ENCODE data around the gene LRCH4. TPM values are rescaled to one million over a fixed set of nuclear protein-coding genes. Genes with fewer than 3 reads are reported as not detected.
A peak's percentile ranks its signal among the peaks of the same experiment; 100 is the strongest.

Gene LRCH4
- total and polyA plus RNA-seq, 2 of the 13 experiments (the other 11 are each of a cell fraction or from before 2014, with no cell fraction given), result 7.0 to 9.3 TPM

DNA sequence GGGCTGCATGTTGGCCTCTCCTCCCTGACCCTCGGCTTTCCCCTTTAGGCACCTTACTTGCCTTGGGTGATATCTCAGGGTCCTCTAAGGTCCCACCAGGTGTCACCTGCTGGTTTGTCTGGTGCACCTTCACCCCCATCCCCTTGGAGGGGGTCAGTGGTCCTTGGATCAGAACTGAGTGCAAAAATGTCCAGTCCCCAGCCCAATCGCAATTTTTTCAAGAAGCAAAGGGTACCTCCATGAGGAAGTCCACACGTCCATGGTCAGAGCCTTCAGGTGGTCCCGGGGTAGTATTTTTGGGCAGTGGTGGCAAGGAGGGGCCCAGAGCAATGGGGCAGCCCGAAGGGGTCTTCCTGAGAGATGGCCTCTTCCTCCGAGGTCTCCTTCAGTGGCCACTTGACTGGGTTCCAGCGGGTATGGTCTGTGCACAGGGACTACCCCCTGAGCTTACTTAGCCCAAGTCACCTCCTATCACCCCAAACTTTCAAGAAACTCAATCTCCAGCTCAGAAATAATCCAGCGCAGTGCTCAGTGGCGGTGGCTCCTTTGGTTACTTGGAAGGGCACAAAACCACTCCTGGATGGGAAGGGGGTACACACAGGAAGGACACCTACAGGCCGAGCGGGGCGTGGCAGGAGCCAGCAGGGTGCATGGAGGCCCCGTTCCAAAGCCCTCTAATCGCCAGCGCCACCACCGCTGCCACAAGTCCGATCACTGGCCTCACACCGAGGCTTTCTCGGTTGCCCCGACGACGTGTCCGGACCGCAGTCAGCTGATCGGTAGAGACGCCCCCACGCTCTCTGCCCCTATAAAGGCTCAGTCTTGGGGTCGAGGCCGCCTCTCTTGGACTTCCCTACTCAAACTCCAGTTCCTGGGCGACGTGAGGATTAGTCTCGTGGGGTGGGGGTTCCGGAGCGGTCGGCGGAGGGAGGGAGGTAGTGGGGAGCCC is 16.8 kb downstream of the LRCH4 start (continued):
- TF ChIP-seq, protein P1, sequence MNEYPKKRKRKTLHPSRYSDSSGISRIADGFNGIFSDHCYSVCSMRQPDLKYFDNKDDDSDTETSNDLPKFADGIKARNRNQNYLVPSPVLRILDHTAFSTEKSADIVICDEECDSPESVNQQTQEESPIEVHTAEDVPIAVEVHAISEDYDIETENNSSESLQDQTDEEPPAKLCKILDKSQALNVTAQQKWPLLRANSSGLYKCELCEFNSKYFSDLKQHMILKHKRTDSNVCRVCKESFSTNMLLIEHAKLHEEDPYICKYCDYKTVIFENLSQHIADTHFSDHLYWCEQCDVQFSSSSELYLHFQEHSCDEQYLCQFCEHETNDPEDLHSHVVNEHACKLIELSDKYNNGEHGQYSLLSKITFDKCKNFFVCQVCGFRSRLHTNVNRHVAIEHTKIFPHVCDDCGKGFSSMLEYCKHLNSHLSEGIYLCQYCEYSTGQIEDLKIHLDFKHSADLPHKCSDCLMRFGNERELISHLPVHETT (CRISPR knock-in tag; conservative IDR thresholded peaks at IDR 0.05), result no peak; the same call in 1 of the 2 replicates
- TF ChIP-seq, protein P2, sequence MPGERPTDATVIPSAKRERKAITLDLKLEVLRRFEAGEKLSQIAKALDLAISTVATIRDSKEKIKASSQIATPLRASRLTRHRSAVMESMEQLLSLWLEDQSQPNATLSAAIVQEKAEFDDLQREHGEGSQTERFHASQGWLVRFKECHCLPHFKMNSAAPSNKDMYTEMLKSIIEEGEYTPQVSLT (CRISPR knock-in tag; IDR thresholded peaks at IDR 0.05; ENCODE audit: borderline replicate concordance, low read depth), result 0 out of 2 replicates have a peak, but pooled peaks have one; percentile 94
- TF ChIP-seq ZNF619 (CRISPR knock-in tag; IDR thresholded peaks at IDR 0.05) (peak; percentile 25; the same call in 1 of the 2 replicates), NCOA5 (CRISPR knock-in tag; IDR thresholded peaks at IDR 0.05) (peak; percentile 72; the same call in 1 of the 2 replicates), ISX (CRISPR knock-in tag; conservative IDR thresholded peaks at IDR 0.05) (no peak), ARHGAP35 (CRISPR knock-in tag; IDR thresholded peaks at IDR 0.05; ENCODE audit: borderline replicate concordance) (no peak; the same call in none of the 2 replicates), ZNF274 (CRISPR knock-in tag; IDR thresholded peaks at IDR 0.05) (0 out of 2 replicates have a peak, but pooled peaks have one; percentile 7), TCF7L2 (IDR thresholded peaks at IDR 0.05; ENCODE audit: low read depth, low read length) (no peak), SMARCC2 (IDR thresholded peaks at IDR 0.05) (no peak), NFKBIZ (CRISPR knock-in tag; IDR thresholded peaks at IDR 0.05) (0 out of 2 replicates have a peak, but pooled peaks have one; percentile 62), RAD51 (IDR thresholded peaks at IDR 0.05; ENCODE audit: borderline replicate concordance) (peak; percentile 11; the same call in 1 of the 2 replicates), RFXAP (CRISPR knock-in tag; IDR thresholded peaks at IDR 0.05; ENCODE audit: borderline replicate concordance) (no peak), ZFP36L1 (CRISPR knock-in tag; IDR thresholded peaks at IDR 0.05) (peak; percentile 72; the same call in 1 of the 2 replicates), ZSCAN12 (CRISPR knock-in tag; IDR thresholded peaks at IDR 0.05) (0 out of 2 replicates have a peak, but pooled peaks have one; percentile 4), KMT2A (CRISPR knock-in tag; IDR thresholded peaks at IDR 0.05) (no peak), REXO4 (CRISPR knock-in tag; IDR thresholded peaks at IDR 0.05; ENCODE audit: borderline replicate concordance) (peak; percentile 28; the same call in 1 of the 2 replicates), PCBP2 (optimal IDR thresholded peaks at IDR 0.05; ENCODE audit: low read depth, low read length, poor library complexity, severe bottlenecking) (no peak), CBFB (CRISPR knock-in tag; IDR thresholded peaks at IDR 0.05) (no peak; the same call in 1 of the 2 replicates)
- TF ChIP-seq, protein P3, sequence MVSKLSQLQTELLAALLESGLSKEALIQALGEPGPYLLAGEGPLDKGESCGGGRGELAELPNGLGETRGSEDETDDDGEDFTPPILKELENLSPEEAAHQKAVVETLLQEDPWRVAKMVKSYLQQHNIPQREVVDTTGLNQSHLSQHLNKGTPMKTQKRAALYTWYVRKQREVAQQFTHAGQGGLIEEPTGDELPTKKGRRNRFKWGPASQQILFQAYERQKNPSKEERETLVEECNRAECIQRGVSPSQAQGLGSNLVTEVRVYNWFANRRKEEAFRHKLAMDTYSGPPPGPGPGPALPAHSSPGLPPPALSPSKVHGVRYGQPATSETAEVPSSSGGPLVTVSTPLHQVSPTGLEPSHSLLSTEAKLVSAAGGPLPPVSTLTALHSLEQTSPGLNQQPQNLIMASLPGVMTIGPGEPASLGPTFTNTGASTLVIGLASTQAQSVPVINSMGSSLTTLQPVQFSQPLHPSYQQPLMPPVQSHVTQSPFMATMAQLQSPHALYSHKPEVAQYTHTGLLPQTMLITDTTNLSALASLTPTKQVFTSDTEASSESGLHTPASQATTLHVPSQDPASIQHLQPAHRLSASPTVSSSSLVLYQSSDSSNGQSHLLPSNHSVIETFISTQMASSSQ (IDR thresholded peaks at IDR 0.05; ENCODE audit: low read depth), result 0 out of 2 replicates have a peak, but pooled peaks have one; percentile 53
- TF ChIP-seq, protein P3 (CRISPR knock-in tag; IDR thresholded peaks at IDR 0.05; ENCODE audit: borderline replicate concordance), result 0 out of 2 replicates have a peak, but pooled peaks have one; percentile 32
- TF ChIP-seq, protein P4, sequence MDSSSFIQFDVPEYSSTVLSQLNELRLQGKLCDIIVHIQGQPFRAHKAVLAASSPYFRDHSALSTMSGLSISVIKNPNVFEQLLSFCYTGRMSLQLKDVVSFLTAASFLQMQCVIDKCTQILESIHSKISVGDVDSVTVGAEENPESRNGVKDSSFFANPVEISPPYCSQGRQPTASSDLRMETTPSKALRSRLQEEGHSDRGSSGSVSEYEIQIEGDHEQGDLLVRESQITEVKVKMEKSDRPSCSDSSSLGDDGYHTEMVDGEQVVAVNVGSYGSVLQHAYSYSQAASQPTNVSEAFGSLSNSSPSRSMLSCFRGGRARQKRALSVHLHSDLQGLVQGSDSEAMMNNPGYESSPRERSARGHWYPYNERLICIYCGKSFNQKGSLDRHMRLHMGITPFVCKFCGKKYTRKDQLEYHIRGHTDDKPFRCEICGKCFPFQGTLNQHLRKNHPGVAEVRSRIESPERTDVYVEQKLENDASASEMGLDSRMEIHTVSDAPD (CRISPR knock-in tag; IDR thresholded peaks at IDR 0.05), result peak; percentile 68

All from HepG2 (cell line).